HepG2 (cell line): ENCODE results near the gene SIRPA. TPM values are rescaled to one million over a fixed set of nuclear protein-coding genes. Genes with fewer than 3 reads are reported as not detected.

Source experiments
- ATAC-seq: fragments of 200-7000 bp; cut with Tn5 transposase; 3 replicates; pipeline ENCODE4 v1.9.1; 2020; ENCODE audit warnings: mild to moderate bottlenecking, moderate library complexity
- BruUV-seq: library from RNA; stranded (reverse); fragments of 400-500 nt; replicated peaks from 2 replicates; lab custom pipeline; 2021; lab: Mats Ljungman, UMichigan
- CTCF ChIA-PET: fragments of 300-600 bp; formaldehyde crosslinking; extraction: SDS; loops from one replicate; lab custom pipeline; 2021; ENCODE audit warnings: low total read pairs, inconsistent platforms, low intra/inter-chr PET ratio; lab: Yijun Ruan, JAX
- POLR2A ChIA-PET: fragments of 350-600 bp; sonication (Branson Sonifier 250); formaldehyde crosslinking; loops from one replicate; lab custom pipeline; 2020; ENCODE audit warnings: antibody characterized with exemption, inconsistent platforms; lab: Yijun Ruan, JAX
- DNase-seq: peaks from one replicate; pipeline ENCODE4 v3.0.0-alpha.2; 2015; ENCODE audit warnings: low spot score
- FAIRE-seq: peaks from 3 replicates; lab custom pipeline; 2011; peaks lifted over from hg19 to GRCh38; lab: Jason Lieb, UNC
- H2AFZ ChIP-seq: one replicate; pipeline ENCODE4 v1.6.1; 2011; ENCODE audit warnings: low read length, inconsistent platforms
- H3K27ac ChIP-seq: fragments of 300-600 bp; 3 replicates; pipeline ENCODE4 v1.8.0; 2011; ENCODE audit warnings: mixed run types, mild to moderate bottlenecking, mixed read lengths, low read length, inconsistent platforms; ENCODE audit not compliant: insufficient read depth; ENCODE audit errors: extremely low read length
- H3K27me3 ChIP-seq, 2 experiments: fragments of 200-600 bp in 1 of 2; 2 replicates in 1 of 2; 3 replicates in 1 of 2; pipeline versions ENCODE4 v1.6.0 to v1.8.0; 2011; ENCODE audit warnings: low read length in 2 of 2, mild to moderate bottlenecking in 2 of 2, moderate library complexity in 2 of 2, inconsistent platforms in 1 of 2; ENCODE audit not compliant: insufficient read depth in 2 of 2, control insufficient read depth in 1 of 2
- H3K36me3 ChIP-seq, 2 experiments: fragments of 200-600 bp in 1 of 2; replicated peaks in 1 of 2; 2 replicates in 1 of 2; 3 replicates in 1 of 2; pipeline versions ENCODE4 v1.5.1 to v1.8.0; 2011; ENCODE audit warnings: low read length in 2 of 2, inconsistent platforms in 1 of 2; ENCODE audit not compliant: insufficient read depth in 2 of 2, control insufficient read depth in 1 of 2
- H3K4me1 ChIP-seq: 2 replicates; pipeline ENCODE4 v1.5.1; 2012; ENCODE audit warnings: low read length, inconsistent platforms; ENCODE audit not compliant: insufficient read depth
- H3K4me2 ChIP-seq: 2 replicates; pipeline ENCODE4 v1.6.0; 2011; ENCODE audit warnings: low read depth, low read length, inconsistent platforms
- H3K4me3 ChIP-seq, 3 experiments: fragments of 200-600 bp in 1 of 3; sonication (generic), shearing (Covaris generic) in 1 of 3; replicated peaks in 1 of 3; 2 replicates each; pipeline ENCODE4 v1.5.1; 2011 to 2016; ENCODE audit warnings: low read length in 3 of 3, inconsistent platforms in 2 of 3, low read depth in 2 of 3, mild to moderate bottlenecking in 2 of 3, control low read depth in 1 of 3, mixed read lengths in 1 of 3; ENCODE audit not compliant: insufficient read depth in 1 of 3
- H3K79me2 ChIP-seq: one replicate; pipeline ENCODE4 v1.6.1; 2011; ENCODE audit warnings: low read length, inconsistent platforms; ENCODE audit not compliant: insufficient read depth
- H3K9ac ChIP-seq: 2 replicates; pipeline ENCODE4 v1.6.0; 2011; ENCODE audit warnings: mild to moderate bottlenecking, low read depth, low read length, inconsistent platforms; ENCODE audit not compliant: insufficient read depth
- H3K9me3 ChIP-seq: 2 replicates; pipeline ENCODE4 v1.5.1; 2012; ENCODE audit warnings: mild to moderate bottlenecking, low read length
- H4K20me1 ChIP-seq: 2 replicates; pipeline ENCODE4 v1.6.0; 2011; ENCODE audit warnings: inconsistent platforms, mild to moderate bottlenecking, low read length, moderate library complexity; ENCODE audit not compliant: insufficient read depth
- EHMT2 ChIP-seq: fragments of 200-600 bp; sonication (generic); IDR thresholded peaks from 2 replicates; pipeline ENCODE4 v1.7.0; 2017; ENCODE audit warnings: antibody characterized with exemption, low read depth, low read length, borderline replicate concordance
- KMT2B ChIP-seq: IDR thresholded peaks from 2 replicates; pipeline ENCODE4 v1.6.1; 2016; ENCODE audit warnings: missing genetic modification reagents, missing compliant biosample characterization
- PITX1 ChIP-seq: sonication (generic); formaldehyde crosslinking; IDR thresholded peaks from 2 replicates; pipeline ENCODE4 v1.5.1; 2020; ENCODE audit warnings: mild to moderate bottlenecking, missing genetic modification reagents
- SNAPC5 ChIP-seq: sonication (generic); formaldehyde crosslinking; IDR thresholded peaks from 2 replicates; pipeline ENCODE4 v1.8.1; 2023; ENCODE audit warnings: mild to moderate bottlenecking, missing genetic modification reagents, borderline replicate concordance
- SP1 ChIP-seq, 2 experiments: fragments of 450-650 bp in 1 of 2; sonication (generic) in 1 of 2; formaldehyde crosslinking in 1 of 2; IDR thresholded peaks; 2 replicates each; pipeline versions ENCODE4 v1.4.0 to v1.6.1; 2016 to 2020; ENCODE audit warnings: missing genetic modification reagents in 1 of 2
- SPEN ChIP-seq: sonication (generic); formaldehyde crosslinking; IDR thresholded peaks from 2 replicates; pipeline ENCODE4 v1.5.1; 2020; ENCODE audit warnings: low read depth, mild to moderate bottlenecking, missing genetic modification reagents
- TP53 ChIP-seq: sonication (generic); formaldehyde crosslinking; conservative IDR thresholded peaks from 2 replicates; pipeline ENCODE4 v1.4.0; 2020; ENCODE audit warnings: missing genetic modification reagents
- TRIM22 ChIP-seq: fragments of 450-650 bp; IDR thresholded peaks from 2 replicates; pipeline ENCODE4 v1.6.1; 2017
- ZBTB7B ChIP-seq: sonication (generic); formaldehyde crosslinking; IDR thresholded peaks from 2 replicates; pipeline ENCODE4 v1.4.0; 2020; ENCODE audit warnings: missing genetic modification reagents
- ZNF280B ChIP-seq: sonication (generic); formaldehyde crosslinking; IDR thresholded peaks from 2 replicates; pipeline ENCODE4 v1.5.0; 2020; ENCODE audit warnings: missing genetic modification reagents, mild to moderate bottlenecking, borderline replicate concordance
- ZNF382 ChIP-seq: sonication (generic); formaldehyde crosslinking; IDR thresholded peaks from 2 replicates; pipeline ENCODE4 v1.5.0; 2020; ENCODE audit warnings: missing genetic modification reagents, mild to moderate bottlenecking, borderline replicate concordance
- ZSCAN12 ChIP-seq: sonication (generic); formaldehyde crosslinking; IDR thresholded peaks from 2 replicates; pipeline ENCODE4 v1.9.0; 2021; ENCODE audit warnings: mild to moderate bottlenecking, missing genetic modification reagents
- WGBS: methylation state at CpG from one replicate; pipeline ENCODE4 v1.1.6; 2017; ENCODE audit warnings: low lambda C conversion rate; 5-methylcytosine and 5-hydroxymethylcytosine counted together
- in situ Hi-C: cut with HindIII; loops from 2 replicates; pipeline ENCODE4 v1.10.0; 2017; ENCODE audit warnings: low pct_unique_long_range_greater_than_20kb; ENCODE audit not compliant: extremely low pct_ligation_motif_present
- intact Hi-C: fragments of 100-400 bp; cut with micrococcal nuclease; formaldehyde crosslinking; loops from one replicate; pipeline ENCODE4 v1.10.0; 2022; ENCODE audit not compliant: unreplicated experiment
- polyA plus RNA-seq, 8 experiments: library from polyadenylated mRNA; depleted of rRNA in 3 of 8; stranded (reverse) in 7 of 8; unstranded in 1 of 8; fragments of >200 nt; fragmentation: Illumina TruSeq in 4 of 8; extraction: Trizol in 4 of 8; gene quantifications; 2 replicates each; pipeline versions ENCODE4 v1.2.1 to v1.2.3, GENCODE V29; 2011 to 2016; ENCODE audit warnings: low read depth in 4 of 8, missing spikeins in 1 of 8, mixed read lengths in 1 of 8; ENCODE audit not compliant: insufficient read depth in 1 of 8
- total RNA-seq, 5 experiments: library from RNA; depleted of rRNA; stranded (reverse); fragments of >200 nt; fragmentation: Illumina TruSeq; extraction: Trizol; gene quantifications; 2 replicates each; pipeline ENCODE4 v1.2.3, GENCODE V29; 2016; ENCODE audit warnings: low read depth in 1 of 5

SIRPA gene
- total and polyA plus RNA-seq, 2 of the 13 experiments (the other 11 are each of a cell fraction or from before 2014, with no cell fraction given), result 7.2 to 17.6 TPM

DNA sequence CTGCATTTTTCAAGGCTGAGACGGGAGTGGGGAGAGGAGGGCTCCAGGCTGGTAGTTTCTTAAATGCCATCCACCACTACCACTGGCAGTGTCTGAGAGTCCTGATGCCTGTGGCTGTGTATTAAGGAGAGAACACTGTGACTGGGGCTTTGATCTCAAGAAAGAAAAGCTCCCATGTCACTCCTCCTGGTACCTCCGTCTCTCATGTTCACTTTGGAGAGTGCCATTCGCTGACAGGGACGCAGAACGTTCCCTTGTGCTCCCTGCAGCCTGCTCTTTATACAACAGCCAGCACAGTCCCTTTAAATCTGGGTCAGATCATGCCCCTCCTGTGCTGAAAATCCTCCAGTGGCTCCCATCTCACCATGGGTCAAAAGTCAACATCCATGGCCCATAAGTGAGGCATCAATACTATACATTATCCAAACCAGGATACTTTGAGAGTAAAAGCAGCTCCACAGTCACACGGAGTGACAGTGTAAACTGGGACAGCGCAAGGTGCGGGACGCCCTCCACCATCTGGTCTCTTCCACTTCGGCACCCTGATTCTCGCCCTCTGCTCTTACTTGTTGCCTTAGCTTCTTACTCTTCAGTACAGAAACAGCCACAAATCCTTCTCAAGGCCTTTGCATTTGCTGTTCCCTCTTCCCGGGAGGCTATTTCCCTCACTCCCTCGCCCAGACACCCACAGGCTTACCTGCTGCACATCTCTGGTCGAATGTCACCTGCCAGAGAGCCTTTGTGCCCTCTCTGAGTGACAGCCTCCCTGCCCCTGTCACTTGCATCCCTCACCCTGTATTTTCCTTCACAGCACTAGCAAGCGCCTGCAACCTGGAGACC is 78.6 kb downstream of the SIRPA start (continued):
- TF ChIP-seq ZNF280B (CRISPR knock-in tag) (no peak), KMT2B (no peak), SPEN (CRISPR knock-in tag) (no peak), PITX1 (CRISPR knock-in tag) (no peak)

DNA sequence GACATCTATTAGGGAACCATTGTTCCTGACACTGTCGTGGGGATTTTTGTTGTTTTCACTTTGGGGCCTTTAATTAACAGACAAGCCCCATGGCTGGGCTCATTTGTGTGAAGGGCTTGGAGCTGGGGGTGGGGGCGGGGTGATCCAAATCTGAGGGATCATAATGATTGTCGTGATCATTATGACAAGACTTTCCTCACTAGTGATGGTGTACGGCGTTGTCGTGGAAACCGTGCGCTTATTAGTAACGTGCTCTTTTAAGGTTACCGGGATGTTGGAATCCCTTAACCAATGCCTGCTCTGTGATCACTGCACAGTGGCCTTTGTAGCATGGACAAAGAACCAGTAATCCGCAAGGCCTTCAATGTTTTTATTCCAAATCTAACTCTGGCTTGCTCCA is 80.1 kb downstream of the SIRPA start:
- H3K4me1 ChIP-seq, result no peaks in the 10 kb centered on the region
- H3K36me3 ChIP-seq, result no peaks in the 10 kb centered on the region
- ATAC-seq, result no peak
- DNase-seq, result no peak
- in situ Hi-C loops (no loop called here), intact Hi-C loops (no loop called here)
- ChIA-PET POLR2A (no interaction called here), CTCF (no interaction called here)
- H3K4me3 ChIP-seq, result no peak overlapping the region
- H3K4me2 ChIP-seq, result no peak overlapping the region
- H3K79me2 ChIP-seq, result no peaks in the 10 kb centered on the region
- no peaks in the 10 kb centered on the region for H3K9me3 ChIP-seq
- TF ChIP-seq EHMT2, result no peak
- TF ChIP-seq TRIM22, result no peak
- no peak for TF ChIP-seq TP53
- TF ChIP-seq ZSCAN12 (CRISPR knock-in tag), result no peak
- TF ChIP-seq ZBTB7B, result no peak
- no peak for TF ChIP-seq SNAPC5
- TF ChIP-seq ZNF382 (CRISPR knock-in tag), result no peak
- no peak for TF ChIP-seq SP1 (IDR thresholded peaks at IDR 0.05)
- no peak for TF ChIP-seq SP1 (CRISPR knock-in tag; IDR thresholded peaks at IDR 0.05)
- 52% methylated on average over 11 of the region's 11 CpGs for WGBS
- no peak overlapping the region for H3K9ac ChIP-seq
- no TSS peak for BruUV-seq
- no peak overlapping the region for H3K27ac ChIP-seq
- H2AFZ ChIP-seq, result no peak overlapping the region
- H3K27me3 ChIP-seq, result peaks cover 3 to 31% of the 10 kb centered on the region in 2 experiments; a peak in 3 of 5 replicates
- FAIRE-seq, result no peak
- H4K20me1 ChIP-seq, result no peaks in the 10 kb centered on the region
